Stimulated activated CD4-positive, alpha-beta T cell treated with anti-CD3 and anti-CD28 coated beads, TNF-alpha, amount 100 ng/mL, for 4 hours (primary cell): ENCODE data around the gene WDR31.
"Not testable (repeated sequence)": the region's sequence is repeated elsewhere in the genome, so short reads cannot be mapped to it uniquely, and the experiment has no call there.

Experiments
- DNase-seq, 3 experiments: peaks; one replicate each; pipeline ENCODE4 v3.0.0-alpha.2; 2020; ENCODE audit warnings: low read depth in 3 of 3

The WDR31 gene

DNA sequence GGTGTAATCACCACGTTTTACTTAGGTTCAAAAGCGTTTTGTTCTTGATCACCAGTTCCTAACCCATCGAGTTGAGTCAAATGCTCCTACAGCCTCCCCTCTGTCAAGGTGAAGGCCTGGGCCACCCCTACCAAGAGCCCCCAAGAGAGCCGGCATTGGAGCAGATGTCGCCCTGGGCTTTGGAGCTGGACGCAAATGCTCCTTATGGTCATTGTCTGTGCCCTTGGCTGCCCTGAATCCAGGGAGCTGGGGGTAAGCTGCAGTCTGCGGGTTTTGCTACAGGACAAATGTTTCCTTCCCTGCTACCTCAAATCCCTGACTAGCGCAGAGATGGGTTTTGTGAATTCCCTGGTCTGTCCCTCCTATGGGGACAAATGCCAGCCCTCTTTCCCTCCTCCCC is 41.8 kb downstream of the WDR31 start:
- no peak for DNase-seq

DNA sequence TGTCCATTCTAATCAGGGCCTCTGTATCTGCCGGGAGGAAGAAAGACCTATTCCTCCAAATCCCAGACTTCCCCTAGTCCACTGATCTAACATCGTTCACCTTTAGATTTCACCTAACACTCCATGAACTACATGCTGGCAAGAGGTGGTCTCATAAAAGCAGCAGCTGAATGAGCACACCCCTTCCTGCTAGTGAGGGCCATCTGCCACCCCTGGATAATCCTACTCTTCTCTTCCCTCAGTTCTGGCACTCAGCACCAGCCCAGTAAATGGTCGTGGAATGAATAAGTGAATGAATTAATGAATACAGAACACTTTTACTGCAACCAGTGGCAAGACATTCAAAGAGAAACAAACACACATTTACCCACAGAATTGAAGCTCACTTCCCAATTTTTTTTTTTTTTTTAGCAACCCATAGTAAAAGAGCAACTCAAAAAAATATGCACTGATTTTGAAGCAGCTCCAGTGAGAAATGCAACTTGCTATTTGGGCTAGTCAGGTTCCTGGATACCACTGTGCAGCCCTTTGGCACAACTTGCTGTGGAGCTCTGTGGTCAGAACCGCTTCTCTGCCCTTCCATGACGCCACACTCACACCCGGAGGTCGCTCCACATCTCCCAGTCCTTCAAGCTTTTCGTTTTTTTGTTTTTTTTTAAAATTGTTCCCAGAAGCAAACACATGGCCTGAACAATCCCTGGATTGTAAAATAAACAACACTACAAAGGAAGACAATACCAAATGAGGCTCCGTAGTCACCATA is 43.1 kb downstream of the WDR31 start:
- DNase-seq: no peak

DNA sequence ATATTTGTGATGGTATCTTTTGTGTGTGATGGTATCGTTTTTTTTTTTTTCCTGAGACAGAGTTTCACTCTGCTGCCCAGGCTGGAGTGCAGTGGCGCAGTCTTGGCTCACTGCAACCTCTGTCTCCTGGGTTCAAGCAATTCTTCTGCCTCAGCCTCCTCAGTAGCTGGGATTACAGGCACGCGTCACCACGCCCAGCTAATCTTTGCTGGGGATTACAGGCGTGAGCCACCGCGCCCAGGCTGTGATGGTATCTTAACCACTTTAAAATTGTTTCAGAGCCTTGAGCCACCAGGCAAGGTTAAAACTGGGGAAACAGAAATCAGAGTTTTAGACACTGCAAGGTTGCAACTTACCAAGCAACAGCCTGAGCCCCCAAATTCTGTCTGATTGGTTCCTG is 43.8 kb downstream of the WDR31 start:
- not testable (repeated sequence) for DNase-seq

DNA sequence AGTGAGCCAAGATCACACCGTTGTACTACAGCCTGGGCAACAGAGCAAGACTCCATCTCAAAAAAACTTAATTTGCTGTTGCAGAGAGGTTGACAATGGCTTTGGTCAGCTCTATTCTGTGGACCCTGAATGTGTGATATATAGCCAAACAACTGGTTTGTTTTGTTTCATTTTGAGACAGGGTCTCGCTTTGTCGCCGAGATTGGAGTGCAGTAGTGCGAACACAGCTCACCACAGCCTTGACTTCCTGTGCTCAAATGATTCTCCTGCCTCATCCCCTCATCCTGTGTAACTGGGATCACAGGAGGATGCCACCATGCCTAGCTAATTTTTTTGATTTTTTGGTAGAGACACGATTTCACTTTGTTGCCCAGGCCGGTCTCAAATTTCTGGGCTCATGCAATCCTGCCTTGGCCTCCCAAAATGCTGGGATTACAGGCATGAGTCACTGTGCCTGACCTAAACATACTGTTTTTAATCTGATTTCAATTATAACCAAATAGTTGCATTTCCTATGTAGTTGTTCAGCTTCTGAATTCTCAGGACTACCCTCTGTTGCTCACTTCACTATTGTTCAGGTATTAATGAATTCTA is 46.7 kb downstream of the WDR31 start:
- DNase-seq: no peak

DNA sequence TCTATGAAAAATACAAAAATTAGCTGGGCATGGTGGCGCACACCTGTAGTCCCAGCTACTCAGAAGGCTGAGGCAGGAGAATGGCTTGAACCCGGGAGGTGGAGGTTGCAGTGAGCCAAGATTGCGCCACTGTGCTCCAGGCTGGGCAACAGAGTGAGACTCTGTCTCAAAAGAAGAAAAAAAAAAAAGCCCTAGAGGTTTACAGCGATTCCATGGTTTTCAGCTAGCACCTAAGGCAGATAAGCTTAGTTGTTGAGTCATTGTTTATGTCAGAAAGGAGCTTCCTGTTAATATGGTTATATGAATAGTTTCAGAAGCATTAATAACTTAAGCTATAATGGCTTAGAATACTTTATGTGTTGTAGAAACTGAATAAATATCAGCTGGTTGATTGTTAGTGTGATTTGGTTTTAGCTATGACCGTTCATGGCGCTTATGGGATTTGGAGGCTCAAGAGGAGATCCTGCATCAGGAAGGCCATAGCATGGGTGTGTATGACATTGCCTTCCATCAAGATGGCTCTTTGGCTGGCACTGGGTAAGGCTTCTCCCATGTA is 49.9 kb downstream of the WDR31 start:
- no peak for DNase-seq

DNA sequence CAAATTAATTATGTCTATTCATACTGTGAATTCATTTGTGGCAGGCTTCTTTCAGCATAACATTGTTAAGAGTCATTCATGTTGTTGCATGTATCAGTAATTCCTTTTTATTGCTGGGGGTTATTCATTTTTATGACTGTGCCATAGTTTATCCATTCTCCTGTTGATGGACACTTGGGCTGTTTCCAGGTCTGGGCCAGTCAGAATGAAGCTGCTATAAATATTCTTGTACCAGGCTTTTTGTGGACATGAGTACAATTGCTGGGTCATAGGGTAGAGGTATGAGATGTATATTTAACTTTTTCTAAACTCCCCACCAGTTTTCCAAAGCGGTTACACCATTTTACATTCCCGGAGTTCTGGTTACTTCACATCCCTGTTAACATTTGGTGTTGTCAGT is 51.0 kb downstream of the WDR31 start:
- DNase-seq: no peak

DNA sequence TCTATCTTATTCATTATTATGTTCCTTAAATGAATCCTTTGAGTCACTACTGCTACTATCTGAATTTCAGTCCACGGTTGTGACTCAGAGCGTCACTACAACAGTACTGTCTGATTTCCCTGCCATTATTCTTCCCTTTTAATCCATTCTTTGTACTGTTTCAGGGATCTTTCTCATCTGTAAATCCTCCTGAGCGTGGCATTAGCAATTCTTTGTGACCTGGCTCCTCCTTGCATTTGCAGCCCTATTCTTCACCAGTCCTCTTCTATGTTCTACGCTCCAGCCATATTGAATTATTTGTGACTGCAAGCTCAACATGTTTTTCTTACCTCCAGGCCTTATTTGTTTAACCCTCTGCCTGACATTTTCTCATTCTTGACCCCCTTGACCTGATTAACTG is 58.7 kb downstream of the WDR31 start:
- no peak for DNase-seq

DNA sequence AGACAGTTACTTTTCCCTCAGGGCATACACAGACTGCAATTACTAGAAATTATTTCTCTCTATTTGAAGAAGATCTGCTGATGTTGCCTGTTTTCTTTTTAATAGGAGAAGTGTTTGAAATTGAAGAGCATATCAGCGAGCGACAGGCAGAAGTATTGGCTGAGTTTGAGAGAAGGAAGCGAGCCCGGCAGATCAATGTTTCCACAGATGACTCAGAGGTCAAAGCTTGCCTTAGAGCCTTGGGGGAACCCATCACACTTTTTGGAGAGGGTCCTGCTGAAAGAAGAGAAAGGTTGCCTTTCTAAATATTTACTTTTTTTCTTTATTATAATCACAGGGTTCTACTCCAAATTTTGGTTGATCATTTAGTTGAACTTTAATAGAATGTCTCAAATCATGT is 61.2 kb downstream of the WDR31 start:
- no peak for DNase-seq

DNA sequence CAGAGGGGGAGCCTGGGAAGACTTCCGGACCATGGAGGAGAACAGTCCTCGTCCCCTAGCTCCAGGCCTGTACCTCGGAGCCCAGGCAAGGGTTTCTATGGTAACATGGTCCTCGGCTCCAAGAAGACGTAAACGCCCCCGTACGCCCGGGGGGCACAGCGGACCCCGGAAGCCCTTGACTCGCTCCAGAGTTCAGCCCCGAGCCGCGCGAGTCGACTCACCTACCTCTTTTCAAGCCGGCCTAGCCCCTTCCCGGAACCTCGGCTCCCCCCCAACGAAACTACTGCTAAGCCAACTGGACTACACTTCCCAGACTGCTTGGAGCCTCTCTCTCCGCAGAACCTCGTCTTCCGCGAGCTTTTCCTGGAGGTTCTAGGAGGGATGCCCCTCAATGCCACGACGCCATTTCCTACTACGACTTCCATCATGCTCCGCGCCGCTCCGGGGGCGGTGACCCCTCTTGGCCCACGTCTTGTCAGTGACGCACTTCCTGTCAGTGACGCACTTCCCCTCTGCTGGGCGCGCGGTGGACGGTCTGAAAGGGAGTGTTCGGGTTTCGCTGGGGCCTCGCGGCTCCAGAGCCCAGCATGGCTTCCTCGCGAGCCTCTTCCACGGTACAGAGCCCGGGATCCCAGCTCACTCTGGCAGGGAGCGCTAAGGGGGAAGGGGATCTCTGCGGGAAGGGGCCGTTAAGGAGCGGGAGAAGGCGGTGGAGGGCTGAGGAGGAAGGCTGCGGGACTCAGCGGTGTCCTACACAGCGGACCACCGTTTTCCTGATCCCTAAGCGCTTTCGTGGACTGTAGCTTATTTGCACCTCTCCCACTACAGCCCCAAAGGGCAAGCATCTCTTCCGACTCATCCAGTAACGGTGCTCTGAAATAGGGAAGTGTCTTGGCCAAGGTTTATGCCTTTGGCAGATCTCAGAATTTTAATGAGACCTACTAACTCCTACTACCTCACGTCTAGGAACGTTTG is 64.6 kb downstream of the WDR31 start, which contains the start of the genes CDC26 and PRPF4:
CDC26 (minus strand) TSS at position 416 of the 975 bp plus-strand sequence. CDS start 3,065 bp downstream, outside the sequence.
PRPF4 (plus strand) TSS at position 502 of the 975 bp plus-strand sequence; CDS start at position 588, 86 bp downstream.
- peak; percentile 90 to 93 (median 91) for DNase-seq

DNA sequence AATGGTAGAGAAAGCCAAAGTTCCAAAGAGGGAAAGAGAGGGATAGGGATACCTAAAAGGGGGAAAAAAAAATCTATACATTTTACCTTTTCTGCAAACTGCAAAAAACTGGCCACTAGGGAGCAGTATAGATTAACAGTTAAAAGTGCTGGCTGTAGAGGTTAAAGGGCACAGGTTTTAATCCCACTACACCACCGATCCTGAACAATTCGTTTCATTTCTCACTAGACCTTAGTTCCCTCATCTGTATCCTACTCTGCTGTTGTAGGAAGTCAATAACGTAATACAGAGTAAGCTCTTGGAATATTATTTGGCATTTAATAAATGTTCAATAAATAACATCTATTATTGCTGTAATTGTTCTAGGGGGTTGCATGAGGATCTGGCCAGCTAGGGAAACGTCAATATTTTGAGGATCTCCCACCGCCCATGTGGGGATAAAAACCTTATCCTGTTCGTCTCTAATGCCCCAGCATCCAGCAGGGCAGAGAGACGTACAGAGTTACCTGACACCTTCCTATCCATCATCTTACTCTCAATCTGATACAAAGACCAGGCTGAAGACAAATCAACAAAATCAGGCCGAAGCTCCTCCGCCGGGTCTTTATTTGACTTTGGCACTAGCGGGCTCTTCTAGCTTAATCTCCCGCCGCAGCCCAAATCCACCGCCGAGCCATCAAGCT is 65.5 kb downstream of the WDR31 start:
- no peak for DNase-seq

DNA sequence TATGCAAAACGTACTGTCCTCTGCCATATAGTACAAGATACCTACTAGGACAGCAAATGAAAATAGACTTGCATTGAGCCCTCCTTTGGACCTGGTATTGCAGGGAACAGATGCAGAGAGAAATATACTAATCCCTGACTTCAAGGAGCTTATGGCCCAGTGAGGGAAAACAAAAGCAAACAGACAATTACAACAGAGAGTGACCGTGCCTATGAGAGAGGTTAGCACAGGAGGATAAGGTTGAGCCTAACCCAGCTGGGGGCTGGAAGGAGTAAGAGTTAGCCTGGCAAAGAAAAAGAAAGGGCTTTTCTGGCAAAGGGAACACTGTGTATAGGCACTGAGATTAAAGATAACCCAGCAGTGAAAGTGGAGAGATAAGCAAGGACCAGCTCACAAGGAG is 70.2 kb downstream of the WDR31 start:
- no peak for DNase-seq

DNA sequence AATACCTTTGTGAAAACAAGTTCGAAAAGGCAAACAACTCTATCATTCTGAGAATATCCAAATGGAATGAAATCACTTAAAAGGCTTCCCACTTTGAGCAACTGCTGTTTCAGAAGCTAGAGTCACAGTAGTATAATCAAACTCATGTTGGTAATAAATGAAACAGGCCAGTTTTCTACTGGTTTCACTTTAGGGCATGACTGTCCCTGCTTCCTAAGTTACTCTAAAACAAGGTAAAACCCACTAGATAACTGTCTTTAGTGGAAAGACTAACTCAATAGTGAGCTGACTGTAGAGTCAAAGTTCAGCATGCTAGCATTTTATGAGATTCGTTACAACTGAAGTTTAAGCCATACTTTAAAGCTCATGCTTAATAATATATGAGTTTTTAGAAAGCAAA is 70.7 kb downstream of the WDR31 start:
- DNase-seq: no peak

DNA sequence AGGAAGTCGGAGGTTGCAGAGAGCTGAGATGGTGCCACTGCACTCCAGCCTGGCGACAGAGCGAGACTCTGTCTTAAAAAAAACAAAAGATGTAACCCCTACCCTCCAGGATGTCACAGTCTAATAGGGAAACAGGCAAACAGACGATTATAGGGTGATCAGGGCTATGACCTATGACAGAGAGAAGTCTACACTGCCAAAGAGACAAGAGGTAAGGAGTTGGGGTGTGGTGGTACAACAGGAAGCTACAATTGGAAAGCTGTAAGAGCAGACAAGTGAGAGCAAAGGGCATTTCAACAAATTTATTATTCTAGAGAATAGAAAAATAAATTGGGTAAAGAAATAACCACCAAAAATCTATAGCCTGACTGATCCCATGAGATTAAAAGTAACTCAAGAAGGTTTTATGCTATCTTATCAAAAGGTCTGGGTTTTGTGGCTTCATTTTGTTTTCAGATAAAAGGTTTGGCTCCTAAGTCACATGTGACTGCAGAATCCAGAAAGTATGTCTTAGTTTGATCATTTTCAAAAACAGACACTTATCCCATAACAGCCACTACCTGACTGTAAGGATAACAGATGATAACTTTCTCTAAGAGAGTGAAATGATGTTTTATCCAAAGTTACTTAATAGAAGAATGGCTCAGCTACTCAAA is 72.0 kb downstream of the WDR31 start:
- no peak for DNase-seq

DNA sequence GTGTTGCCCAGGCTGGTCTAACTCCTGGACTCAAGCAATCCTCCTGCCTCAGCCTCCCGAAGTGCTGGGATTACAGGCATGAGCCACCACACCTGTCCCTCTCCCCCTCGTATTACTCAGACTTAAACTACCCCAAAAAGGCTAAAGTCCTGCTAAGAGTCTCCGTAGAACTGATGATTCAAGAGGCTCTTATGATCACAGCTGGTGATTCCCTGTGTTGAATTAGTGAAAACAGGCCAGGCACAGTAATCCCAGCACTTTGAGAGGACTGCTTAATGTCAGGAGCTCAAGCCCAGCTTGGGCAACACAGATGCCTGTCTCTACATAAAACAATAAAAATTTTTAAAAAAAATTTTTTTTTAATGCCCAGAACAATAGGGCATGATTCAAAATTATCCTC is 73.9 kb downstream of the WDR31 start:
- DNase-seq: no peak
